HL-60/S4 treated with phorbol 12-myristate 13-acetate at 8.2 ng/mL for 4 days and 3 days (cell line): ENCODE measurements around the gene RIC1.
"Not testable (repeated sequence)": the region's sequence is repeated elsewhere in the genome, so short reads cannot be mapped to it uniquely, and the experiment has no call there.

Source experiments
- in situ Hi-C: fragments of 300-500 bp; cut with MboI; formaldehyde crosslinking; loops from 2 replicates; pipeline ENCODE4 v1.15.0; 2022; ENCODE audit warnings: low sequenced_read_pairs

The RIC1 gene

GRCh38 chr9:5621327-5621726 is 7.6 kb upstream of the RIC1 start:
- in situ Hi-C loops: no loop called here

- in situ Hi-C loops: no loop called here
Observed at GRCh38 chr9:5622016-5622415, 6.9 kb upstream of the RIC1 start.

- in situ Hi-C loops: no loop called here
Observed at GRCh38 chr9:5624655-5625054, 4.3 kb upstream of the RIC1 start.

- in situ Hi-C loops: no loop called here
Observed at GRCh38 chr9:5626727-5627634, 1.9 kb upstream of the RIC1 start.

- in situ Hi-C loops: not testable (repeated sequence)
Observed at GRCh38 chr9:5627686-5628085, 1.2 kb upstream of the RIC1 start.

GRCh38 chr9:5628183-5628529 is 751 bp upstream of the RIC1 start:
- in situ Hi-C loops: no loop called here

GRCh38 chr9:5629312-5630080 is 589 bp downstream of the RIC1 start:
- in situ Hi-C loops: no loop called here

- in situ Hi-C loops: no loop called here
Observed at GRCh38 chr9:5630081-5630507, 1.2 kb downstream of the RIC1 start.

- in situ Hi-C loops: no loop called here
Observed at GRCh38 chr9:5631026-5631425, 2.1 kb downstream of the RIC1 start.

- in situ Hi-C loops: no loop called here
Observed at GRCh38 chr9:5632540-5632939, 3.6 kb downstream of the RIC1 start.

GRCh38 chr9:5633243-5633642 is 4.3 kb downstream of the RIC1 start:
- in situ Hi-C loops: no loop called here

- in situ Hi-C loops: no loop called here
Observed at GRCh38 chr9:5635390-5635789, 6.5 kb downstream of the RIC1 start.

GRCh38 chr9:5639816-5640215 is 10.9 kb downstream of the RIC1 start:
- in situ Hi-C loops: no loop called here

- in situ Hi-C loops: no loop called here
Observed at GRCh38 chr9:5642170-5642569, 13.3 kb downstream of the RIC1 start.

- in situ Hi-C loops: no loop called here
Observed at GRCh38 chr9:5643005-5643624, 14.2 kb downstream of the RIC1 start.

- in situ Hi-C loops: no loop called here
Observed at GRCh38 chr9:5644501-5644900, 15.6 kb downstream of the RIC1 start.

GRCh38 chr9:5646116-5646515 is 17.2 kb downstream of the RIC1 start:
- in situ Hi-C loops: no loop called here

- in situ Hi-C loops: no loop called here
Observed at GRCh38 chr9:5650356-5651105, 21.6 kb downstream of the RIC1 start.

GRCh38 chr9:5651246-5651645 is 22.3 kb downstream of the RIC1 start:
- in situ Hi-C loops: no loop called here

GRCh38 chr9:5652821-5653220 is 23.9 kb downstream of the RIC1 start:
- in situ Hi-C loops: no loop called here

- in situ Hi-C loops: not testable (repeated sequence)
Observed at GRCh38 chr9:5662804-5663203, 33.9 kb downstream of the RIC1 start.
